A549 (cell line): ENCODE results near the gene C6orf132.

Experiments used
- EP300 ChIP-seq, 2 experiments: fragments of >200 bp; sonication (Bioruptor Twin); formaldehyde crosslinking; IDR thresholded peaks; 2 replicates in 1 of 2; 3 replicates in 1 of 2; pipeline ENCODE4 v1.6.1; 2016 to 2017
- POLR2A ChIP-seq: IDR thresholded peaks from 2 replicates; pipeline ENCODE4 v1.6.1; 2012; ENCODE audit warnings: mild to moderate bottlenecking, low read length

DNA sequence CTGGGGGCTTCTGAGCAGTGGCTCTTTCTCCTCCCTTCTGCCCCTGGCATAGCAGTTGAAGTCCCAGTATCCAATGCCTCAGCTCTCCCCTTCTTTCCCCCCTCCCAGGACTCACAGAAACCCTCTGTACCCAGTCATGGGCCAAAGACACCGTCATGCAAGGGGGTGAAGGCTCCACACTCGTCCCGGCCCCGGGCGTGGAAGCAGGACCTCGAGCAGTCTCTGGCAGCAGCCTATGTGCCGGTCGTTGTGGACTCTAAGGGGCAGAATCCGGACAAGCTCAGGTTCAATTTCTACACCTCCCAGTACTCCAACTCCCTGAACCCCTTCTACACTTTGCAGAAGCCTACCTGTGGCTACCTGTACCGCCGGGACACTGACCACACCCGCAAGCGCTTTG lies 20.4 kb upstream of the C6orf132 start:
- TF ChIP-seq POLR2A (no peak), EP300 (IDR thresholded peaks at IDR 0.05) (no peak)
